ENCODE data around the gene ATF7.

Gene ATF7

DNA sequence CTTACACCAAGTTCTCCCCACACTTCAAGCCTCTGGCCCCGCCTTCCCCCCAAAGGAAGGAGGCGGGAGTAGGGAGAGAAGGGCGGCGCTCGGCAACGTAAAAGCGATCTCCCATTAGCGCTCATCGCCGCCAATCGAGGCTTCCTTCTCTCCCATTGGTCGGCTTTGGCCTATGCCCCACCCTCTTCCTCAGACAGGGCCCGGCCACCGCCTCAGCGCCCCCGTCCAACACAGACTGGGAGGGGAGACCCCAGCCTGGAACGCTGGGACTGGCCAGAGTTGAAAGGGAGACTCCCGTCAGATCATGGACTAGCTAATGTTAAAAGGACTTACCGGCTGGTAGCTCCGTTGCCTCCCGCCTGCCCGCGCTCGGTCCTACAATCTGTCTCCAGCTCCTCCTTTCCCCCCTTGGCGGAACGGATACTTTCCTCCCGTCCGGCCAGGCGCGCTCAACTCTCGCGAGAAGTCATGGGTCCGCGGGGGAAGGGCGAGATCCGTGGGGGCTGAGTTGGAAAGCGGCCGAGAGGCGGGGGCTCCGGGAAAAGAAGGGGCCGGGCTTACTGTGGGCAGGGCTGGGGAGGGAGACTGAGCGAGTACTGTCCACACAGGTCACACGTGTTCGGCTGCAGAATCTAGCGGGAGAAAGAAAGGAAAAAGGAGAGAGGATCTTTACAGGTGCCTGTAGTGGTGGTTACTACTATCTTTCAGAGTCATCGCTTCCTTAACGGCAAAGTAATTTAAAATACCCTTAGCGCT lies at the start of gene ATF7:
TSS of gene ATF7 (minus strand) at position 437 of the 756 bp plus-strand sequence. CDS start 25,382 bp downstream, outside the sequence.
- Histone ChIP-seq H3K36me3 (ENCODE audit: control insufficient read depth in 2 of 2, insufficient read depth in 1 of 2, low read length in 2 of 2) (no peaks in the 10 kb centered on the region; a peak in 1 of 3 replicates), H3K9me3 (ENCODE audit: control insufficient read depth, insufficient read depth, low read depth, low read length) (no peaks in the 10 kb centered on the region), H3K4me1 (ENCODE audit: control insufficient read depth, insufficient read depth, low read length) (peaks cover 13% of the 10 kb centered on the region; the same call in 1 of the 2 replicates), H3K4me3 (ENCODE audit: low read depth, low read length) (peak within 1 kb of the TSS; percentile 83), H3K27ac (ENCODE audit: extremely low read depth, low read depth, low read length) (peak within 1 kb of the TSS; percentile 88)
- CTCF ChIA-PET, result interaction anchor here (1.1 to 1.8 kb wide), 2 partner anchors 50 to 83 kb away, joined by 5 to 6 read pairs; partner anchors contain the start of gene ATP5MC2
- POLR2A ChIA-PET, result interaction anchor here (0.5 to 1.9 kb wide), 5 partner anchors 23 to 426 kb away, joined by 3 to 11 read pairs (median 3); partner anchors contain the start of gene ATP5MC2
- TF ChIP-seq ZNF2 (tag by site-specific recombination; IDR thresholded peaks at IDR 0.05) (no peak), ZBTB6 (tag by site-specific recombination; IDR thresholded peaks at IDR 0.05) (peak; percentile 8; the same call in 1 of the 2 replicates), ZNF223 (tag by site-specific recombination; IDR thresholded peaks at IDR 0.05) (no peak), ZNF704 (tag by site-specific recombination; IDR thresholded peaks at IDR 0.05) (no peak), ELK4 (IDR thresholded peaks at IDR 0.05; ENCODE audit: borderline replicate concordance, low read depth, low read length) (no peak), MZF1 (tag by site-specific recombination; IDR thresholded peaks at IDR 0.05; ENCODE audit: borderline replicate concordance) (no peak), ZNF23 (tag by site-specific recombination; IDR thresholded peaks at IDR 0.05; ENCODE audit: borderline replicate concordance) (no peak), ZNF513 (tag by site-specific recombination; IDR thresholded peaks at IDR 0.05) (no peak), ZNF335 (tag by site-specific recombination; conservative IDR thresholded peaks at IDR 0.05) (peak; percentile 88), ZNF292 (tag by site-specific recombination; IDR thresholded peaks at IDR 0.05; ENCODE audit: borderline replicate concordance, low read depth) (no peak), ZSCAN30 (tag by site-specific recombination; IDR thresholded peaks at IDR 0.05) (peak; percentile 84; the same call in 1 of the 2 replicates), TCF7L2 (IDR thresholded peaks at IDR 0.05; ENCODE audit: borderline replicate concordance, low read depth, low read length) (no peak), ZNF426 (tag by site-specific recombination; IDR thresholded peaks at IDR 0.05) (no peak), ZNF692 (tag by site-specific recombination; IDR thresholded peaks at IDR 0.05) (peak; percentile 62; the same call in 1 of the 2 replicates), ZNF561 (tag by site-specific recombination; IDR thresholded peaks at IDR 0.05; ENCODE audit: borderline replicate concordance) (0 out of 2 replicates have a peak, but pooled peaks have one; percentile 71), KLF7 (tag by site-specific recombination; IDR thresholded peaks at IDR 0.05; ENCODE audit: borderline replicate concordance) (peak; percentile 71), HOXA7 (CRISPR knock-in tag; IDR thresholded peaks at IDR 0.05; ENCODE audit: borderline replicate concordance) (no peak), ZNF169 (tag by site-specific recombination; IDR thresholded peaks at IDR 0.05) (no peak), ZNF174 (tag by site-specific recombination; IDR thresholded peaks at IDR 0.05) (no peak), RBAK (tag by site-specific recombination; IDR thresholded peaks at IDR 0.05) (no peak), ZNF266 (tag by site-specific recombination; IDR thresholded peaks at IDR 0.05; ENCODE audit: low read depth) (no peak), ZNF433 (tag by site-specific recombination; IDR thresholded peaks at IDR 0.05; ENCODE audit: low read depth) (no peak)
- TF ChIP-seq, protein P1, sequence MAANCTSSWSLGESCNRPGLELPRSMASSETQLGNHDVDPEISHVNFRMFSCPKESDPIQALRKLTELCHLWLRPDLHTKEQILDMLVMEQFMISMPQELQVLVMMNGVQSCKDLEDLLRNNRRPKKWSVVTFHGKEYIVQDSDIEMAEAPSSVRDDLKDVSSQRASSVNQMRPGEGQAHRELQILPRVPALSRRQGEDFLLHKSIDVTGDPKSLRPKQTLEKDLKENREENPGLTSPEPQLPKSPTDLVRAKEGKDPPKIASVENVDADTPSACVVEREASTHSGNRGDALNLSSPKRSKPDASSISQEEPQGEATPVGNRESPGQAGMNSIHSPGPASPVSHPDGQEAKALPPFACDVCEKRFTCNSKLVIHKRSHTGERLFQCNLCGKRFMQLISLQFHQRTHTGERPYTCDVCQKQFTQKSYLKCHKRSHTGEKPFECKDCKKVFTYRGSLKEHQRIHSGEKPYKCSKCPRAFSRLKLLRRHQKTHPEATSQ (tag by site-specific recombination; IDR thresholded peaks at IDR 0.05), result no peak
- TF ChIP-seq, protein P2, sequence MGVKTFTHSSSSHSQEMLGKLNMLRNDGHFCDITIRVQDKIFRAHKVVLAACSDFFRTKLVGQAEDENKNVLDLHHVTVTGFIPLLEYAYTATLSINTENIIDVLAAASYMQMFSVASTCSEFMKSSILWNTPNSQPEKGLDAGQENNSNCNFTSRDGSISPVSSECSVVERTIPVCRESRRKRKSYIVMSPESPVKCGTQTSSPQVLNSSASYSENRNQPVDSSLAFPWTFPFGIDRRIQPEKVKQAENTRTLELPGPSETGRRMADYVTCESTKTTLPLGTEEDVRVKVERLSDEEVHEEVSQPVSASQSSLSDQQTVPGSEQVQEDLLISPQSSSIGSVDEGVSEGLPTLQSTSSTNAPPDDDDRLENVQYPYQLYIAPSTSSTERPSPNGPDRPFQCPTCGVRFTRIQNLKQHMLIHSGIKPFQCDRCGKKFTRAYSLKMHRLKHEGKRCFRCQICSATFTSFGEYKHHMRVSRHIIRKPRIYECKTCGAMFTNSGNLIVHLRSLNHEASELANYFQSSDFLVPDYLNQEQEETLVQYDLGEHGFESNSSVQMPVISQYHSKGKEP (tag by site-specific recombination; IDR thresholded peaks at IDR 0.05), result no peak
- TF ChIP-seq, protein P3, sequence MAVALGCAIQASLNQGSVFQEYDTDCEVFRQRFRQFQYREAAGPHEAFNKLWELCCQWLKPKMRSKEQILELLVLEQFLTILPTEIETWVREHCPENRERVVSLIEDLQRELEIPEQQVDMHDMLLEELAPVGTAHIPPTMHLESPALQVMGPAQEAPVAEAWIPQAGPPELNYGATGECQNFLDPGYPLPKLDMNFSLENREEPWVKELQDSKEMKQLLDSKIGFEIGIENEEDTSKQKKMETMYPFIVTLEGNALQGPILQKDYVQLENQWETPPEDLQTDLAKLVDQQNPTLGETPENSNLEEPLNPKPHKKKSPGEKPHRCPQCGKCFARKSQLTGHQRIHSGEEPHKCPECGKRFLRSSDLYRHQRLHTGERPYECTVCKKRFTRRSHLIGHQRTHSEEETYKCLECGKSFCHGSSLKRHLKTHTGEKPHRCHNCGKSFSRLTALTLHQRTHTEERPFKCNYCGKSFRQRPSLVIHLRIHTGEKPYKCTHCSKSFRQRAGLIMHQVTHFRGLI (tag by site-specific recombination; IDR thresholded peaks at IDR 0.05), result peak; percentile 50; the same call in 1 of the 2 replicates

Measured in HEK293 (cell line).